ENCODE results near the gene KIF4A. TPM values are rescaled to one million over a fixed set of nuclear protein-coding genes. Genes with fewer than 3 reads are reported as not detected.

Gene KIF4A
- total RNA-seq, 1 experiment from 2014 or later: 35.8 TPM

- BruUV-seq (replicated peaks): no TSS peak
- TF ChIP-seq CTCF (conservative IDR thresholded peaks at IDR 0.05; ENCODE audit: low read depth, low read length) (no peak), EZH2 (IDR thresholded peaks at IDR 0.05; ENCODE audit: low read length, unreplicated experiment) (no peak), EZH2phosphoT487 (IDR thresholded peaks at IDR 0.05; ENCODE audit: borderline replicate concordance, low read length) (no peak)
- DNase-seq (no peak), ATAC-seq (no peak)
- Histone ChIP-seq H3K27me3 (ENCODE audit: low read length) (no peaks in the 10 kb centered on the region), H3K9me2 (replicated peaks; ENCODE audit: low read length) (no peaks in the 10 kb centered on the region), H3K4me1 (ENCODE audit: insufficient read depth, low read length) (peaks cover 13% of the 10 kb centered on the region), H3F3A (ENCODE audit: low read length, unreplicated experiment) (no peaks in the 10 kb centered on the region), H3K4me3 (ENCODE audit: low read length) (no peak overlapping the region), H3K27ac (ENCODE audit: low read length) (no peak overlapping the region), H4K20me1 (ENCODE audit: low read length) (peaks cover 8% of the 10 kb centered on the region; the same call in 1 of the 2 replicates), H3K9ac (ENCODE audit: low read length) (no peak overlapping the region), H3K36me3 (ENCODE audit: low read depth, low read length) (no peaks in the 10 kb centered on the region; the same call in none of the 2 replicates), H3K4me2 (ENCODE audit: low read length) (no peak overlapping the region), H3K9me3 (ENCODE audit: low read length) (no peaks in the 10 kb centered on the region), H2AFZ (ENCODE audit: low read length) (no peak overlapping the region), H3K79me2 (ENCODE audit: low read length) (peaks cover 76% of the 10 kb centered on the region)
- CTCF ChIA-PET: no interaction called here
- intact Hi-C loops (cut with micrococcal nuclease): no loop called here
- POLR2A ChIA-PET (ENCODE audit: unreplicated experiment): no interaction called here
Measured at GRCh38 chrX:70461026-70461425, 171.1 kb downstream of the KIF4A start.

GRCh38 chrX:70464051-70464450 lies 174.1 kb downstream of the KIF4A start:
- no peak overlapping the region for H3K27ac ChIP-seq (ENCODE audit: low read length)
- POLR2A ChIA-PET (ENCODE audit: unreplicated experiment): no interaction called here
- no peak for DNase-seq
- BruUV-seq (replicated peaks): no TSS peak
- no peaks in the 10 kb centered on the region for H3K27me3 ChIP-seq (ENCODE audit: low read length)
- H3K4me2 ChIP-seq (ENCODE audit: low read length): no peak overlapping the region
- no peaks in the 10 kb centered on the region; the same call in none of the 2 replicates for H3K36me3 ChIP-seq (ENCODE audit: low read depth, low read length)
- ATAC-seq: no peak
- no peaks in the 10 kb centered on the region for H3F3A ChIP-seq (ENCODE audit: low read length, unreplicated experiment)
- no peaks in the 10 kb centered on the region for H3K9me2 ChIP-seq (replicated peaks; ENCODE audit: low read length)
- no peaks in the 10 kb centered on the region for H3K9me3 ChIP-seq (ENCODE audit: low read length)
- CTCF ChIA-PET: no interaction called here
- H3K4me1 ChIP-seq (ENCODE audit: insufficient read depth, low read length): no peaks in the 10 kb centered on the region
- no peak overlapping the region for H3K9ac ChIP-seq (ENCODE audit: low read length)
- no peak for TF ChIP-seq EZH2 (IDR thresholded peaks at IDR 0.05; ENCODE audit: low read length, unreplicated experiment)
- no peak for TF ChIP-seq CTCF (conservative IDR thresholded peaks at IDR 0.05; ENCODE audit: low read depth, low read length)
- no peak overlapping the region for H2AFZ ChIP-seq (ENCODE audit: low read length)
- no peak overlapping the region for H3K4me3 ChIP-seq (ENCODE audit: low read length)
- no peaks in the 10 kb centered on the region for H4K20me1 ChIP-seq (ENCODE audit: low read length)
- peaks cover 52% of the 10 kb centered on the region for H3K79me2 ChIP-seq (ENCODE audit: low read length)
- intact Hi-C loops (cut with micrococcal nuclease): no loop called here

GRCh38 chrX:70466968-70467367 lies 177.1 kb downstream of the KIF4A start:
- TF ChIP-seq EZH2phosphoT487 (IDR thresholded peaks at IDR 0.05; ENCODE audit: borderline replicate concordance, low read length) (no peak), CTCF (conservative IDR thresholded peaks at IDR 0.05; ENCODE audit: low read depth, low read length) (no peak), EZH2 (IDR thresholded peaks at IDR 0.05; ENCODE audit: low read length, unreplicated experiment) (no peak)
- BruUV-seq (replicated peaks): no TSS peak
- Histone ChIP-seq H3K27ac (ENCODE audit: low read length) (no peak overlapping the region), H2AFZ (ENCODE audit: low read length) (no peak overlapping the region), H3K36me3 (ENCODE audit: low read depth, low read length) (no peaks in the 10 kb centered on the region), H4K20me1 (ENCODE audit: low read length) (no peaks in the 10 kb centered on the region), H3K4me1 (ENCODE audit: insufficient read depth, low read length) (peaks cover 12% of the 10 kb centered on the region), H3K4me3 (ENCODE audit: low read length) (no peak overlapping the region), H3K9me2 (replicated peaks; ENCODE audit: low read length) (no peaks in the 10 kb centered on the region), H3K4me2 (ENCODE audit: low read length) (no peak overlapping the region), H3K9me3 (ENCODE audit: low read length) (no peaks in the 10 kb centered on the region), H3K9ac (ENCODE audit: low read length) (no peak overlapping the region), H3F3A (ENCODE audit: low read length, unreplicated experiment) (no peaks in the 10 kb centered on the region), H3K79me2 (ENCODE audit: low read length) (peaks cover 37% of the 10 kb centered on the region), H3K27me3 (ENCODE audit: low read length) (no peaks in the 10 kb centered on the region)
- ATAC-seq (no peak), DNase-seq (no peak)
- ChIA-PET POLR2A (ENCODE audit: unreplicated experiment) (no interaction called here), CTCF (no interaction called here)
- intact Hi-C loops (cut with micrococcal nuclease): no loop called here

Data from PC-3 (cell line).